LNCAP (cell line): Measurements from ENCODE around the gene KCNJ13.

Experiments used
- CTCF ChIP-seq: fragments of 450-650 bp; IDR thresholded peaks from 2 replicates; pipeline ENCODE4 v1.5.1; 2017; ENCODE audit warnings: mild to moderate bottlenecking

Gene KCNJ13

DNA sequence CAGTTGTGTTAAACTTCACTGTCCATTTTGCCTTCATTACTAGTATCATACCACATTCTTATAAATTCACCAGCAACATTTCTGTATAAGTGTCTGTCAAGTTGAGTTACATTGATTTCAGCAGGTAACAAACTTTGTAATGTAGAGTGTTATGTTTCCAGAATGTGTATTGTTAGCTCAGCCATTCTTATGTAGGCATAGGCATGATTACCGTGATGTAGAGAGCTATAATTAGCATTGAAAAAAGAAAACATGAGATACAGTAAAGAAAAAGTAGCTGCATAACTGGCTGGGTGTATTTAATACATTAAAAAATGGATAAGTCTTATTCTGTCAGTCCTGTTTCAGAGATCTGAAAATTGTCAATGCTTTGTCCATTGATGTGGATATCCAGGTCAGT is 8.5 kb downstream of the KCNJ13 start:
- no peak for TF ChIP-seq CTCF

- peak; percentile 71 for TF ChIP-seq CTCF
Observed at GRCh38 chr2:232761301-232761907, 15.0 kb downstream of the KCNJ13 start.

DNA sequence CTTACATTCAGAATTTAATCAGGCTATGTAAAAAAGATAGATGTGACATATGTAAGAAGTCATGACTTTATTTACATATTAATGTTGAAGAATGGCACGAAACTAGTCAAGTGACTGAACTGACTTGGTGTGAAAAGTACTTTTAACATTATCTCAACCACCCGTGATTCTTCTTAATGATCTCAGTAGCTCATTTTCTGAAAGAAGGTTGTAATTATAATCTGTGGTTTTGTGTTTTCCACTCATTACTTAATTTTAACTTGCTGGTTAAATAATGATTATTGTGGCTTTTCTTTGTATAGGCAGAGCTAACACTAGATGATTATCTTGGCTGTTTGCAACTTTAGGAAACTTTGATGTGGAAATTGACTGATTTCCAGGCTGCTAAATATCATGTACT is 18.5 kb downstream of the KCNJ13 start:
- no peak for TF ChIP-seq CTCF

DNA sequence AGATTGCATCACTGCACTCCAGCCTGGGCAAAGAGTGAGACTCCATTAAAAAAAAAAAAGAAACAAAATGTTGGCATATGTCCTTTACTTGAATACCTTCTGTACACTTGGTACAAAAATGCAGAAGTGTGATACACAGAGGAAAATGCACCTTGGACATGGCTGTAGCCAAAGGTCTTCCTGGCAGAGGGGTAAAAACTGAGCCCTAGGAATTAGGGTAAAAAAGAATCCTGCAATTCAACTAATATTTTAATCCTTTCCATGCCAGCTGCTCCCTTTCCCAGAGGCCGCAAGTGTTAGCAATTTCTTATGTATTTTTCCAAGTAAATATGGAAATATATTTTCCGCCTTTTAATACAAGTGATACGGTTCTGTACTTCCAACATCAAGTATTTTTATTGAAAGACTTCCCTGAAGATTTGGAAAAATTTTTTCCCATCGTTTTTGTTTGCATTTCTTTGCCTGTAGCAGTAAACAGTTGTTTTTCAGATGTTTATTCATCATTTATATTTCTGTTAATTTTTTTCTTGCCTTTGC is 26.2 kb downstream of the KCNJ13 start:
- TF ChIP-seq CTCF = no peak

DNA sequence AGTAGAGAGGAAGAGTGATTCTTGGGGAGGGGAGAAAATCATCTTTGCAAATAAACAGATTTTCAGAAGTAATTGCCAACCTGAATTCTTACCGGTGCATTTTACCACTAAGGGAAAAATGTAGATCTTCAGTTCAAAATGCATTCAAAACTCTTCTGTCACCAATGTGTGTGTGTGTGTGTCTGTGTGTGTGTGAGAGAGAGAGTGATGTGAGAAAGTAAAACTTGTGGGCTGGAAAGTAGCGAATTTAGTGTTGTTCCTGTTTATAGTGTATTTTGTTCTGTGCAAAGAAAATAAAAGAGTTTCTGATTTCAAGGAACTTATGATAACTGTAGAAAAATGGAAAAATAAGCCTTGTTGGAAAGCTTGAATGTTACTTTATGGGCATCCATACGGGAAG is 27.0 kb downstream of the KCNJ13 start:
- TF ChIP-seq CTCF = no peak

DNA sequence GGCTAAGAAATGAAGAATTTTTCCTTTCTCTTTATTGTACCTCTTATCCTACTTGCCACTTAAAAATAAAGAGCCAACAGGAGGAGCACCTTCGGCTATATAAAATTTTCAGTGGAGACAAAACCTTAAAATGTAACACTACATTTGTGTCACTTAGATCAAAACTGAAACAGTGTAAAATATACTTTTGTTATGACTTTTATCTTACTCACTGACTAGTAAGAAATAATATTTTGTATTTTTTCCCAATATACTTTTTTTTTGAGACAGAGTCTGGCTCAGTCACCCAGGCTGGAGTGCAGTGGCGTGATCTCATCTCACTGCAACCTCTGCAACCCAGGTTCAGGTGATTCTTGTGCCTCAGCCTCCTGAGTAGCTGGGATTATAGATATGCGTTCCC is 28.3 kb downstream of the KCNJ13 start:
- TF ChIP-seq CTCF = no peak

- TF ChIP-seq CTCF = no peak
Observed at GRCh38 chr2:232744963-232745362, 31.4 kb downstream of the KCNJ13 start.

DNA sequence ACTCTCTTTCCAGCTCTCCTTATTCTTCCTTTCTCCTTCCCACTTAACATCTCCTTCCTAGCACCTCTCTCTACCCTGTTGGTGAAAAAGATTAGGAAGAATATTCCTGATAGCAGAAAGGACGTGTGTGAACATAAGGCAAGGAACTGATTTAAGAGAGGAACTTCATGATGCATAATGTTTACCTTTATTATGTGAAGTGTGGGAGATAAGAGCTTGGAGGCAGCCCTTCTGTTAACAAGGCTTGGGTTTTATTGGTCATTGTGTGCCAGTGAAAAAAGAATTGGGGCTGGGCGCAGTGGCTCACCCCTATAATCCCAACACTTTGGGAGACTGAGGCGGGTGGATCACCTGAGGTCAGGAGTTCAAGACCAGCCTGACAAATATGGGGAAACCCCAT is 34.4 kb downstream of the KCNJ13 start:
- TF ChIP-seq CTCF = no peak
